Fibroblast of skin of right biceps (primary cell): Measurements from ENCODE around the gene NDFIP1.

Experiments used
- DNase-seq: peaks from one replicate; pipeline ENCODE4 v3.0.0-alpha.2; 2013

Gene NDFIP1

DNA sequence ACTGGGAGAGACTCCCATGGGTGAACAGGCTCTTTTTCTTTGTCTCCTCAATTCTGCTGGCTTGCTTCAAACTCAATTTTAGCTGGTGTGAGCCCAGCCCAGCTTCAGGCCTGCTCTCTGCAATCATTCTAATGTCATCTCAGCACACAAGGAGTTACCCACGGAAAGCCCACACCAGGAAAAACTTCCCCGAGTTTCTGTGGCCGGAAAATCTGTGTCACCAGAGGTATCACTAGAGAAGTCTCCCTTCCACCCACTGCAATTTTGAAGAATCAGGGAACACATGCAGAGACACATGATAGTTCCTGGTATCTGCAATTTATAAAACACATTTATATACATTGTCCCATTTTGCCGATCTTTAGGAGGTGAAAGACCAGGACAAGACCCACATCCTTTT is 13.5 kb upstream of the NDFIP1 start:
- DNase-seq, result no peak

DNA sequence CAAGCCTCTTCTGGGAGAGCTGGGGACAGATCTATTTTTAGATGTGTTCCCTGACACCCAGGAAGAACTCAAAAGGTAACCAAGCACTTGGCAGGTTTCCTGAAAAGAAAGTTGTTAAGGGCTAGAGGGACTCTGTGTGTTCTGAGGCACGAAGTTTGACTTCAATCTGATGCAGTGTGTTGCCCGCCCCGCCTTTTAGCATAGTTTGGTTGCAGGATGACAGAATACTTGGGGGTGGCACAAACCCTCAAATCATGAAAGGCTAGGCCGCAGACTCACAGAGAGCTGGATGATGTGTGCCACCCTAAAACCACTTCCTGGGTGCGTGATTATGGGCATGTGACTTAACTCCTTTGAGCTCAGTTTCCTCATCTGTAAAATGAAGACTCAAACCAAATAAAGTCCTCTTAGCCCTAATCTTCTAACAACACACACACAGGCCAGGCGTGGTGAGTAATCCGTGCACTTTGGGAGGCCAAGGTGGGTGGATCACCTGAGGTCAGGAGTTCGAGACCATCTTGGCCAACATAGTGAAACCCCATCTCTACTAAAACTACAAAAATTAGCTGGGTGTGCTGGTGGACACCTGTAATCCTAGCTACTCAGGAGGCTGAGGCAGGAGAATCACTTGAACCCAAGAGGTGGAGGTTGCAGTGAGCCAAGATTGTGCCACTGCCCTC is 12.8 kb upstream of the NDFIP1 start:
- no peak for DNase-seq

DNA sequence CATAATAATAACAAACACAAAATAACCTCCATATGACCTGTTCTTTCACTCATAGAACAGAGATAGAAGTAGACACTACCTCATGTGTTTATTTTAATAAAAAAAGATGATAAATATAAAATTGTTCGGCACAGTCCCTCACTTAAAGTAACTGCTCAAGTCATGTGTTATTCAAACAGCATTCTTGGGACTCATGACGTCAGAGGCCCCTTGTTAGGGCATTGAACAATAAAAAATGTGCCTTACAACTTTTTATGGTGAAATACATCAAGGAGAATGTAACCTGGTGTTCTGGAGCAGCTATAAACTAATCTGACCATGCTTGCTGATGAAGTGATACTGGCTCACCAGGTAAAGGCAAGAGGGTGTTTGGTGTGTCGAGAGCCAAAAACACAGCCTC is 12.2 kb upstream of the NDFIP1 start:
- no peak for DNase-seq

DNA sequence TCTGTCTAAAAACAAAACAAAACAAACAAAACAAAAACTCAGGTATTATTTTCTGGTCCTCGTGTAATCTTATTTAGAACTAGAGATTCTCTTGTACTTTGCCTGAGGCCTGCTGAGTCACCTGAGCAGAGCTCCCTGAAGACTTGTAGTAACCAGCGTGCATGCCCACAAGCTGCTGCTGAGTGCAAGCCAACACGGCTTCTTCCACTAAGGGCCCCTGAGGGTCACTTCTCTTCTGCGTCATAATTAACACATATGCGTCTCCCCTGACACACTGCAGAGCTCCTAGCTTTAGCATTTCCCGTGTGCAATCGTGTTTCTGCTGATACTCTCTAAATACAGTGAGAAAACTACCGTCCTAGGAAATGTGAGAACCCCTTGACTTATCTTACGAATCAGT is 10.9 kb upstream of the NDFIP1 start:
- no peak for DNase-seq

DNA sequence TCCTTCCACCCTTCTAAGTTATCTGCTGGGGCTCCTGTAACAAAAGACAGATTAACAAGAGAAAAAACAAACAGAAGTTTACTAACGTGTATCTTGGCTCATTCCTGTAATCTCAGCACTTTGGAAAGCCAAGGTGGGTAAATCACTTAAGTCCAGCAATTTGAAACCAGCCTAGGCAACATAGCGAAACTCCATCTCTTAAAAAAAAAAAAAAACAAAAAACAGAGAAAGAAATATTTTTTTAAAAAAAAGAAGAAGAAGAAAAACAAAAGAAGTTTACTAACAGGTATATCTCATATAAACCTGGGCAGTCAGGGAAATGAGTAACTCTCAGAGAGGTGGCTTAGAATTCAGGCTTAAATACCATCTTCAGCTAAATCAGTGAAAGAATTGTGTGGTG is 10.3 kb upstream of the NDFIP1 start:
- no peak for DNase-seq

DNA sequence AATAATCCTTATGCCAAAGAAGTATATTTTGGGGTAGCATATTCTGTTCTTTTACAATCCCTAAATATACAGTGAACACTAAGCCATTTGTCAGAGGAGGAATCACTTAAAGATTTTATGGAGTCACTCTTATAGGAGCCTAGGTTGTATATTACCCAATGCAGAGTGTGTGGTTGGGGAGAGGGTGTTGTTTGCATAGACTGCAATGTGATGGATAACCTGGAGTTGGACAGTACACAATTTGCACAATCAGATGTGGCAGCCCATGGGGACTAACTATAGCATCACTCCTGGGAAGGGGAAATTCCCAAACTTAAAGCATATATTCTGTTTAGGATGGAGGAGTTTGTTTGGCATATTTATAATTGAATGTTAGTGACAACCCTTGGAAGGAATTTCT is 9.6 kb upstream of the NDFIP1 start:
- no peak for DNase-seq

DNA sequence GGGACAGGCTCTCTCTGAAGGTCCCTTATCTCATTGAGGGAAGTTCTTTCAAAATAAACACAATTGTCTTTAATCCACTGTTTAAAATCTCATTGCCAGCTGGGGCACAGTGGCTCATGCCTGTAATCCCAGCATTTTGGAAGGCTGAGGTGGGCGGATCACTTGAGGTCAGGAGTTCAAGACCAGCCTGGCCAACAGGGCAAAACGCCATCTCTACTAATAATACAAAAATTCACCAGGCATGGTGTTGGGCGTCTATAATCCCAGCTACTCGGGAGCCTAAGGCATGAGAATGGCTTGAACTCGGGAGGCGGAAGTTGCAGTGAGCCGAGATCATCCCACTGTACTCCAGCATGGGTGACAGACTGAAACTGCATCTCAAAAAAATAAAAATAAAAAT is 8.3 kb upstream of the NDFIP1 start:
- DNase-seq, result no peak

DNA sequence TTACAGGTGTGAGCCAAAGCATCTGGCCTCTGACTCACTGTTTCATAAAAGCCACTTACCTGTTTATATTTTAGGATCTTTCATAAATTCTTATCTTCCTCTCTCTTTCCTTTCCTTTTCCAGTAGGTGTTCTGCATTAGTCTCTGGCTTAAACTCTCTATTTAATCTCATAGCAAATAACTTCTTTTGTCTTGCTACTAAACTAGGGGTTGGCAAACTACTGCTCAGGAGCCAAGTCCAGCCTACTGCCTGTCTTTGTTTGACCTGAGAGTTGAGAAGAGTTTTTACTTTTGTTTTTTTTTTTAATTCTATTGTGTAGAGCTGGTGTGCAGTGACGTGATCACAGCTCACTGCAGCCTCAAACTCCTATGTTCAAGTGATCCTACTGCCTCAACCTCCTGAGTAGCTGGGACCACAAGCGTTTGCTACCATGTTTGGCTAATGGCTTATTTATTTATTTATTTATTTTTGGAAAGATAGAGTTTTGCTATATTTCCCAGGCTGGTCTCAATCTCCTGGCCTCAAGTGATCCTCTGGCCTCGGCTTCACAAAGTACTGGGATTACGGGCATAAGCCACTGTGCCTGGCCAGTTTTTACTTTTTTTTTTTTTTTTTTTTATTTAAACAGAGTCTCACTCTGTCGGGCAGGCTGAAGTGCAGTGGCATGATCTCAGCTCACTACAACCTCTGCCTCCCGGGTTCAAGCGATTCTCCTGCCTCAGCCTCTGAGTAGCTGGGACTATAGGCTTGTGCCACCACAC is 5.4 kb upstream of the NDFIP1 start:
- DNase-seq, result no peak

DNA sequence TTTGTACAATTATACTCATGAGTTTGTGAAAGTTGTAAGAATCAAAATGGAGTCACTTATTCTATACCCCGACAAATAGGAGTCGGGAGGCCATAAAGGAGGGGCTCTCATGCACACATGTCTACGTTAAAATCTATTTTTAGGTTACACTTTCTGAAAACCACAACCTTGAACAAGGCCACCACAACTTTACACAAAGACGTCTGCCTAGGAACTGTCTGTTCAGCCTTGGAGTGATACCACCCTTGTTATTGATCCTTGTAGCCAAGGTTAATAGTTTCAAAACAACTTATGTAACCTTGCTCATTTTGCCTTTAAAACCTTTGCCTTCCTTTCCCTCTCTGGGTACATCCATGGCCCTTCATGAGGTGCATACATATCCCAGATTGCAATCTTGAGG is 4.1 kb upstream of the NDFIP1 start:
- DNase-seq, result no peak

DNA sequence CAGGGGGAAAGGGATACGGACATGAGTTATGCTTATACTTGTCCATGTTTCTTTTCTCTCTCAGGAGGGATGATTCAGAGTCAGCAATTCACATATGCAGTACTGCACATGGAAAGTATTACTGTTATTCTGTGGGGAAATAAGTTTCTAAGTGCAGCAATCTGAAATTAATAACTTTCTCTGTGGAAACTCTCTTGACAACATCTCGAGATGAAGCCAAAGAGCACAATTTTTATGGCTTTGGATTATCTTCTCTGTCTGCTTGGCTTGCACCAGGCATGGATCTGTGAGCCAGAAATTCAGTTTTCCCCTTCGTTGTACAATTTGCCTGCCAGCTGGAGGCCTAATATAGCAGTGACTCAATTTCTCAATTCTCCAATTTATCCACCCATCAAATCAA is 2.5 kb upstream of the NDFIP1 start:
- DNase-seq, result peak; percentile 52

DNA sequence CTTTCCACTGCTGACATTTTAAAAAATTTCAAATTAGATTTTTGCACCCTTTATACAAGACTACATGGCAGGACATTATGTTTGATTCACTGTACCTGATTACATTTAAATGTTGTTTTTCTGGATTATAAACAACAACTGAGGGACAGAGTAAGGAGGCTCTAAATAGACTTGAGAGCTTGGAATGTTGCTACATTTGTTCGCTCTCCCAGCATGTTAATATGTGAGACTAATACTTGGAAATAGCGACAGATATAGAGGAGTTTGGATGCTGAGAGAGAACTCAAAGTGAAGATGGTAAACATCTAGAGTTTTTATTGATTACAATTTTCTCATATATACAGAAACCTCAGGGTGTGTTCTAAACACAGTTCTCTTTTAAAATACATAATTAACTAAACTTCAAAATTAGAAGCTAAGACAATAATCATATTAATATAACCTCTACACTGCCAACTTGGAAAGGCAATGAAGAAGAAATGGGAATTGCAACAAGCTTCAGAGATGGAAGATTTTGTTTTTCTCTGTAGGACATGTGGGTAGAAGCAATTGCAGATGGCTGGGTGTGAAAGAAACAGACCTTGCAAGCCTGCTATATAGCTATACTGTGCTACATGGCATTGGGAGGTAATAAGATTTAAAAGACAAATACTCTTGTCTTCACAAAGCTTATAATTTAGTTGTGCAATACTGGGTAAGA is 1.4 kb upstream of the NDFIP1 start:
- DNase-seq, result no peak

DNA sequence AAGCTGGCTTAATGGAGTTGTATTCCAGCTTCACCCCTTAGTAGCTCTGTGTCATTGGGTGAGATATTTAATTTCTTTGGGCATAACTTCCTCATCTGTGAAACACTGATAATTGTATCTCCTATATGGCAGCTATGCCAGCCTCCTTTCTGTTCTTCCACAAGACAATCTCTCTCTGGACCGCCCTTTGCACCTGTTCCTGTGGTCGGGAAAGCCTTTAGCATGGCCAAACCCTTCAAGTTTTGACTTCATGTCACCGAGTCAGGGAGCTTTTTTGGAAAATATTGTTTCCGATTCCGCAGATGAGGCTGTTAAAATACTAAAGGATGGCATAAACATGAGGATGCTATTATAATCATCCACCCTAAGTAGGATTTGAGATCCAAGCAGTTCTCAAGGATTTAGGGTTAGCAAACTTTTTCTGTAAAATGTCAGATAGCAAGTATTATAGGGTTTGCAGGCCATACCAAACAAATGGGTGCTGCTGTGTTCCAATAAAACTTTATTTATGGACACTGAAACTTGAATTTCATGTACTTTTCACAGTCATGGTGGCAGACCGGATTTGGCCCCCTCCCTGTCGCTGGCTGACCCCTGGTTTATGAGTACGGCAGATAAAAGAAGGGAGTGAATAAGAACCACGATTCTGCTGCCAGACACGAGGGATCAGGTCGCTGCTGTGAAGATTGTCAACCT is 695 bp upstream of the NDFIP1 start:
- no peak for DNase-seq

DNA sequence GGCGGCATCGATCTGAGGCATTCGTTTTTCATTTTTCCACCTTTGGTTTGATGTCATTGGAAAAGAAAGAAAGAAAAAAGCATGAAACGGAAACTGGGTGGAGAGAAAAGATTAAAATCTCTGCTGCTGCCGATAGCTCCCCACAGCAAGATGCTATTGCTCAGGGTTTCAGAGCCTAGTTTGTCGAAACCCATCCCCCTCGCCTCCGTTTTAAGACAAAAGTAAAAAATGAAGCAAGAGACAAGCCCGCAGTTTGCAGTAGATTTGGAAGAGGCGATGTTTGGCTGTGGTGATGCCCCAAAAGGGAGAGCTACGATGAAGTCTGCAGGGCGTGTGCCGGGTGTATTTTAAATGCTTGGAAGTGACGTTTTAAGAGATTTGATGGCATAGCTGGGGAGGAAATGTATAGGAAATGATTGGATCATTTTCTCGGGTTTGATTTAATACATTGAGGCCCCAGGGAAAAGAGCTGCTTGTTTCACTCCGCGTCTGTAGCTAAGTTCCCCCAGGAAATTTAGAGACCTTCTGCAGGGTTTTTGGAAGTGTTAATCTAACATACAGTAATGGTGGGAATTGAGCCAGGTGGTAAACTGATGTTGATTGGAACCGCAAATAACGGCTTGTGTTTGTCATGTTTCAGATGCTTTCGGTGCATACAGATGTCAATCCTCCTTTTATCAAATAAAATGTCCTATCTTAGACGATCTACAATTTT is 909 bp downstream of the NDFIP1 start:
- DNase-seq, result peak; percentile 36

DNA sequence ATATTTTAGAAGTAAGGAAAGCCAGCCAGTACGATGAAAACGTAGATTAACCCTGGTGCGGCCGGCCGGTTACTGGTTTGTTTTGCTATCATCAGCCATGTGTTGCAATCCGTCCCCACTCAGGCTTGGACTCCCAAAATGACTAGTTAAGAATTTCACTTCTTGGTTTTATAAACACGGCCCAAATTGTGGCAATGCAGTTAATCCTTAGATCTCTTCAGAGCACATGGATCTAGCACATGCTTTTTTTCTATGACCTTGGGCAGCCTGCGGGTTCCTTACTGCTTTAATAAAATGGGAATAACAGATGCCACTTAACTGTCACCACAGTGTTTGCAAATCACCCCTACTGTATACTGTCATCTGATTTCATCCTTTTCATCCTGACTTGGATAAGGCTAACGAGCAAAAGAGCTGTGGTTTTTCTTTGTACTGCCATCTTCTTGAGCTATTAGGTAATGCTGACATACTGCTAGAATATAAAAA is 1.5 kb downstream of the NDFIP1 start:
- DNase-seq, result peak; percentile 30

DNA sequence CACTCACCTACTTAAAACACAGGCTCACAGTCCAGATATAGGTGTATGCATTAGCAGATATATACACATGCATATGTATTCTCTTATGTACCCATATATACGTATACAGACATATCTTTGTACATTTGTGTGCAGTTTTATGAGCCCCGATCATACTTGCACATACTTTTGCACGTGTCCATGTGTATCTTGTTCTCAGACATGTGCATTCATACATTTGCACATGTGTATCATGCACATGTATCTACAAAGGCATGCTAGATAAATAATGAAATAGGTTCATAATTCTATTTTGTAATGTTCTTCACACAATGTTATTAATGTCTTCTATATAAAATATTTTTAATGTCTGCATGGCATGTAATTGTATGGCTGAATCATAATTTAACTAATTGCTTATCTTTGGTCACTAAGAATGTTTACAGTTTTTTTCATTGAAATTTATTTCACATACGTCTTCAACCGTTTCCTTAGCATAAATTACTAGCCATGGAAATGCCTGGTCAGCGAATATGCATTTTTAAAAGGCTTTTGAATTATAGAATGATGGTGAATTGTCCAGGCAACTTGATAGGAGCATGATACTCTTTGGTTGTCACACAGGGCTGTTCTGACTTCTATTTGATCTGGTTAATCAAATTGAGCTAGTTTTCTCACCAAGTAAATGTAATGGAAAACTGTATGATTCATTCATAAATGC is 2.6 kb downstream of the NDFIP1 start:
- no peak for DNase-seq

DNA sequence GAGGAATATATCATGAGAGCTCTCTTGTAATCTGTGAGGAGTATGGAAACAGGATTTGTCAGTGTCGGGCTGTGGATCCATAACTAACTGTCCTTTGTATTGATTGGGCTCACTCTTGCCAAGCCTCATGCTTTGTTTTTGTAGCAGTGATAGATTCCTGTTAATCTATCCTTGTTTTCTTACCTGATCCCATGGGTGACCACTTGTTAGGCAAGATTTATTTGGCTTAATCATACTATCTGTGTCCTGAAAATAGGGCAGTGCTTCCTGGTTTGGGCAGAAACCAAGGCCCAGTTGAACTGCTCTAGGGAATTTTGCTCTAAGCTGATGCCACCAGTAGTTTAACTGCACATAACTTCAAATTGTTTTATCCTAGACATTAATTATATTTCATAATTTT is 6.1 kb downstream of the NDFIP1 start:
- no peak for DNase-seq

DNA sequence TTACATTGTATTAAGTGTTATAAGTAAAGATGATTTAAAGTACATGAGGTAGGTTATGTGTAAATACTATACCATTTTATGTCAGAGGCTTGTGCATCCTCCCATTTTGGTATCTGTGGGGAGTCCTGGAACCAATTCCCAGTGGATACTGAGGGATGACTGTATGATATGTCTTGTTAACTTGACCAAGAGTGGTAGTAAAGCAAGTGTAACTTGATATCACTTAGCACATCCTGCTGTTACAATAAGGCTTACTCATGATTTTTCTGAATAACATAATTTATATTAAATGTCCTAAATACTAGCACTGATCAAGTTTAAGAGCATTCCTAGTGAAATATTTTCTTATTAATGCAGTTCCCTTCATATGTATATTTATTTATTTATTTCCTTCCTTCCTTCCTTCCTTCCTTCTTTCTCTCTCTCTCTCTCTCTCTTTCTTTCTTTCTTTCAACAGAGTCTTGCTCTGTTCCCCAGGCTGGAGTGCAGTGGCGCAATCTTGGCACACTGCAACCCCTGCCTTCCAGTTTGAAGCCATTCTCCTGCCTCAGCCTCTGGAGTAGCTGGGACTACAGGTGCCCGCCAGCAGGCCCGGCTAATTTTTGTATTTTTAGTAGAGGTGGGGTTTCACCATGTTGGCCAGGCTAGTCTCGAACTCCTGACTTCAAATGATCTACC is 7.5 kb downstream of the NDFIP1 start:
- DNase-seq, result peak; percentile 72

DNA sequence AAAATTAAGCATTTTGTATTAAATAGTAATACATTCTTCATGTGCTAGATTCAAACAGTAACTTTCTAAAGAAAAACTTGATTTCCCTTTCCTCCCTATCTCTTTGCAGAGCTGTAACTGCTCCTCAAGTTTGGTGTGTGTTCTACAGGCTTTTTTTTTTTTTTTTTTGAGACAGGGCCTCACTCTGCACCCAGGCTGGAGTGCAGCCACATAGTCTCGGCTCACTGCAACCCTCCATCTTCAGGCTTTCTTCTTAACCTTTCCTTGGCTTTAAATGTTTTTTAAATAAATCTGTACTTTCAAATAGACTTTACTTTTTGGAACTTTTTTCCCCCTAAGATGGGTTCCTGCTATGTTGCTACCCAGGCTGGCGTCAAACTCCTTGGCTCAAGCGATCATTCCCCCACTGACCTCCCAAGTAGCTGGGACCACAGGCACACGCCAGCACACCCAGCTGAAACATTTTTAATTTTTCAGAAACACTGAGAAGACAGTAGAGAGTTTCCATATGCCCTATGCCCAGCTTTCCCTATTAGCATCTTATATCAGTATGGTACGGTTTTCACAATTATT is 9.1 kb downstream of the NDFIP1 start:
- no peak for DNase-seq

DNA sequence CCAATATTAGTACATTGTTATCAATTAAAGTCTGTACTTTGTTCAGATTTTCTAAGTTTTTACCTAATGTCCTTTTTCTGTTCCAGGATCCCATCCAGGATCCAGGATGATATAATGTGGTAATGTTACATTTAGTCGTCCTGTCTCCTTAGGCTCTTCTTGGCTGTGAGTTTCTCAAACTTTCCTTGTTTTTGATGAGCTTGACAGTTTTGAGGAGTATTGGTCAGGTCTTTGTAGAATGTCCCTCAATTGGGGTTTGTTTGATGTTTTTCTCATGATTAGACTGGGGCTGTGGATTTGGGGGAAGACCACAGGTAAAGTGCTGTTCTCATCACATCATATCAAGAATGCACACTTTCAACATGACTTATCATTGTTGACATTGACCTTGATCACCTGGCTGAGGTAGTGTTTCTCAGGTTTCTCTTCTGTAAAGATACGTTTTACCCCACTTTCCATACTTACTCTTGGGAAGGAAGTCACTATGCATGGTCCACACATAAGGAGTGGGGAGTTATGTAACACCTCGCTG is 9.6 kb downstream of the NDFIP1 start:
- no peak for DNase-seq

DNA sequence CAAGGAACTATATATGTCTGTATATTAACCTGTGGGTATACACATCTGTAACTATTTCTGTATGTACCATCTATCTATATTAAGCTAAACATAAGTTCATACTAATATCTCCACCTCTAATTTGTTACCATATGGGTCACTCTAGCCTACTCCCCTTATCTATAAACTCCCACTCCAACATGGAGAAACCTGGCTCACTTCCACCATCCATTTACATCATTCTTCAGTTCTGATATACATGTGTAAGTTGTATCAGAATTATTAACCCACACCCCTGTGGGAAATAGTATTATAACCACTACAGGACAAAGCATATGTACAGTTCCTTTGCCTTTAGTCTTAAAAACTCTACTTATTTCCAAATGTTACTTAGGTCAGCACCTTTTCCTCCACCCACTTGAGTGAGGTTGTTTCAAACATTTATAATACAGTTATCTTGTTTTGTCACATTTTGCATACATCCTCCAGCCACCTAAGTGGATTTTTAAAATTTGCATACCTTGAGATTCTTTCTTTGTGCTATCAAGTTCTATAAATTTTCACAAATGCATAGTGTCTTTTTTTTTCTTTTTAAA is 10.6 kb downstream of the NDFIP1 start:
- DNase-seq, result no peak
